Lower lobe of right lung (tissue), 2 donors: ENCODE results near the gene FIBCD1. TPM values are rescaled to one million over a fixed set of nuclear protein-coding genes. Genes with fewer than 3 reads are reported as not detected.

Source experiments
- ATAC-seq, 2 donors: fragments of 200-7000 bp; cut with Tn5 transposase; one replicate each; pipeline ENCODE4 v1.9.1; 2020 to 2022; ENCODE audit warnings: mild to moderate bottlenecking in 2 of 2, moderate library complexity in 2 of 2
- DNase-seq: peaks from one replicate; pipeline ENCODE4 v3.0.0-alpha.2; 2020
- H3K27ac ChIP-seq: fragments of 200-600 bp; one replicate; pipeline ENCODE4 v1.8.0; 2022
- H3K27me3 ChIP-seq: fragments of 200-600 bp; one replicate; pipeline ENCODE4 v1.8.0; 2022; ENCODE audit warnings: low read depth
- H3K36me3 ChIP-seq: fragments of 200-600 bp; one replicate; pipeline ENCODE4 v1.8.0; 2022; ENCODE audit warnings: mild to moderate bottlenecking
- H3K4me1 ChIP-seq: fragments of 200-600 bp; one replicate; pipeline ENCODE4 v1.8.0; 2022
- H3K4me3 ChIP-seq: fragments of 200-600 bp; one replicate; pipeline ENCODE4 v1.8.0; 2022; ENCODE audit warnings: mild to moderate bottlenecking
- H3K9me3 ChIP-seq: fragments of 200-600 bp; one replicate; pipeline ENCODE4 v1.8.0; 2022
- CTCF ChIP-seq: fragments of 200-600 bp; IDR thresholded peaks from one replicate; pipeline ENCODE4 v1.8.0; 2022; ENCODE audit warnings: antibody characterized with exemption, mild to moderate bottlenecking
- intact Hi-C: fragments of 100-400 bp; cut with DNase I; formaldehyde crosslinking; loops from one replicate; pipeline ENCODE4 v1.11.0; 2022
- total RNA-seq: library from RNA; stranded (reverse); fragmentation: NEBNext Ultra II Directional; extraction: Animal tissue kit (Norgen Biotek cat#: 25700); gene quantifications from one replicate; pipeline ENCODE4 v1.2.1, GENCODE V29; 2021
- donor health status: DM: no; HTN: yes; CAD: no; lungs with severe emphysema.

The FIBCD1 gene
- total RNA-seq, 1 donor from 2014 or later, result 1.3 TPM

- Histone ChIP-seq H3K27ac (no peak overlapping the region), H3K4me3 (no peak overlapping the region), H3K4me1 (peaks cover 22% of the 10 kb centered on the region), H3K36me3 (no peaks in the 10 kb centered on the region), H3K27me3 (peaks cover 64% of the 10 kb centered on the region), H3K9me3 (no peaks in the 10 kb centered on the region)
- intact Hi-C loops, result no loop called here
- peak; percentile 83 for DNase-seq
- ATAC-seq, result peak; percentile 85 to 87
- peak; percentile 82 for TF ChIP-seq CTCF
These were observed 1.9 kb upstream of the FIBCD1 start for GRCh38 chr9:130940693-130941576.

GRCh38 chr9:130940027-130940549 lies 1.0 kb upstream of the FIBCD1 start:
- peaks cover 72% of the 10 kb centered on the region for H3K27me3 ChIP-seq
- intact Hi-C loops, result no loop called here
- TF ChIP-seq CTCF, result no peak

GRCh38 chr9:130939405-130940026 lies 469 bp upstream of the FIBCD1 start:
- peak; percentile 3 for TF ChIP-seq CTCF
- Histone ChIP-seq H3K9me3 (no peaks in the 10 kb centered on the region), H3K4me1 (peaks cover 22% of the 10 kb centered on the region), H3K27ac (no peak overlapping the region), H3K36me3 (no peaks in the 10 kb centered on the region), H3K27me3 (peaks cover 78% of the 10 kb centered on the region), H3K4me3 (peak overlapping the region; percentile 53)
- ATAC-seq (no peak), DNase-seq (no peak)
- intact Hi-C loops, result no loop called here

More at GRCh38 chr9:130940027-130940549, 1.0 kb upstream of the FIBCD1 start:
- no peak for DNase-seq
- H3K36me3 ChIP-seq, result no peaks in the 10 kb centered on the region
- no peak overlapping the region for H3K27ac ChIP-seq
- ATAC-seq, result no peak
- no peaks in the 10 kb centered on the region for H3K9me3 ChIP-seq
- H3K4me3 ChIP-seq, result no peak overlapping the region
- peaks cover 22% of the 10 kb centered on the region for H3K4me1 ChIP-seq

- TF ChIP-seq CTCF, result no peak
- ATAC-seq (no peak), DNase-seq (no peak)
- Histone ChIP-seq H3K27me3 (peaks cover 90% of the 10 kb centered on the region), H3K9me3 (no peaks in the 10 kb centered on the region), H3K36me3 (no peaks in the 10 kb centered on the region), H3K27ac (no peak overlapping the region), H3K4me3 (peak overlapping the region; percentile 25), H3K4me1 (peaks cover 24% of the 10 kb centered on the region)
- intact Hi-C loops, result no loop called here
These were observed 829 bp downstream of the FIBCD1 start for GRCh38 chr9:130938184-130938651.

- intact Hi-C loops, result no loop called here
- TF ChIP-seq CTCF, result no peak
- DNase-seq (no peak), ATAC-seq (no peak)
- Histone ChIP-seq H3K4me1 (peaks cover 30% of the 10 kb centered on the region), H3K9me3 (no peaks in the 10 kb centered on the region), H3K36me3 (no peaks in the 10 kb centered on the region), H3K27ac (no peak overlapping the region), H3K27me3 (peaks cover 96% of the 10 kb centered on the region), H3K4me3 (no peak overlapping the region)
These were observed 1.6 kb downstream of the FIBCD1 start for GRCh38 chr9:130937146-130938076.
